HuH-7 (cell line): ENCODE data around the gene MAN1A1.

Experiments used
- DNase-seq: peaks from one replicate; pipeline ENCODE4 v3.0.0; 2011; ENCODE audit warnings: low spot score

MAN1A1 gene

DNA sequence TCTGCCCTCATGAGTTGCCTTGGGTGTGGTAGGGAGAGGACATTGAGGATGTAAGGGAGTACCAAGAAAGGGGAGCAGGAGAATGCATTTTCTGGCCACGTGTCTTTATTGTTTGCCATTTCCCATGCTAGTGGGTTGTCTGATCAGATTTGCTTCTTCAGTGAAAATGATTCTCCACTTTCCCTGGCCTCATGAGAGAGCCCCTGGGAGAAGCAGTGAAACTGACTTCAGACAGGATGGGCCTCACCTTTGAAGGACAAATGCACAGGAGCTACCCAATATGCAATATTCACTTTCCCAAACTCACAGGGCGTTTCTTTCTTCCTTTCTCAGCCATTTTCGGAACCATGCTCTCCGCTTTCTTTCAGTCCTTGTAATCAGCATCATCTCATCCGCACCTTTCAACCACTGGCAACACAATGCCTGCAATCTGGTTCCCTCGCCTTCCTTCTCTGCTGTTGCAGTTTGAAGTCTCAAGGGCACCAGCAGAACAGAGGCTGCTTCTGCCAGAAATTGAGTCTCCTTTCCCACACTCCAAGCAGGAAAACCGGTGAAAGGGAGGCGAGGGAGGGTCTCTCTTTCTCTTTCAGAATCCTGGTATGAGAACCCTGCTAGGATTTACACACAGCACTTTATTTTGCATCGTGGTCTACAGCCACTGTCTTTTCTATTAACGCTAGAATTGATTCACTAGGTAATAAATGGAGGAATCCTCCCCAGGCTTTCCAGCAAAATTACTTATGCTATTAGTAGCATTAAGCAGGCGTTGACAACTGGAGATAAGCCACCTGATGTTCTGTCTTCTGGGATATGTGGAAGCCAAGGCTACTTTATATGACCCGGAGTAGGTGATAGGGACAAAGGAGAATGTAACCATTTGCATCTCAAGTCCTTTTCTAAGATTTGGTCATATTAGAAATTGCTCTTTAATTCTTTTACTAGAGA, 209.1 kb downstream of the MAN1A1 start:
- DNase-seq, result no peak

DNA sequence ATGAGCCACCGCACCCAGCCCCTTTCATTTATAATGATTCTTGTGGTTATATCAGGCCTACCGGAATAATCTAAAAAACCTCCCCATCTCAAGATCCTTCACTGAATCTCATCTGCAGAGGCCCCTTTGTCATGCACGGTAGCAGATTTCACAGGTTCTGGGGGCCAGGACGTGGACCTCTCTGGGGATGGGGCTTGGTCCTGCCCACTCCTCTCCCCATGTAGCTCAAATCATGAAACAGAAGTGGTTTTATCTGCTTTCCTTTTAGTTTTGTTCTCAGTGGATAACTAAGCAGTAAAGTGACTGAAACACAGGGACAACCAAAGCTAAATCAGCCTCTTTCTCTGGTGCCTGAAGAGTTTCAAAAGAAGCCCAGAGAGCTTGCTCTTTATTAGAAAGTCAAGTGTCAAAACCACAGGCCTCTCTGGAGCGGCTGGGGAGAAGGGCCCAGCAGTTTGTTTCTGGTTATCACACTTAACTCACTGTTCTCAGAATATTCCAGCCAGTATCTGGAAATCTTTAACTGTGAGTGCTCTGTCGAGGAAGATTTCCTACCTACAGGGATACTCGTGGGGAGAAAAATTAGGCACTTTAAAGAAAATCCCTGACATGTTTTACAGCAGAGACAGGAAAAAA, 210.5 kb downstream of the MAN1A1 start:
- no peak for DNase-seq

DNA sequence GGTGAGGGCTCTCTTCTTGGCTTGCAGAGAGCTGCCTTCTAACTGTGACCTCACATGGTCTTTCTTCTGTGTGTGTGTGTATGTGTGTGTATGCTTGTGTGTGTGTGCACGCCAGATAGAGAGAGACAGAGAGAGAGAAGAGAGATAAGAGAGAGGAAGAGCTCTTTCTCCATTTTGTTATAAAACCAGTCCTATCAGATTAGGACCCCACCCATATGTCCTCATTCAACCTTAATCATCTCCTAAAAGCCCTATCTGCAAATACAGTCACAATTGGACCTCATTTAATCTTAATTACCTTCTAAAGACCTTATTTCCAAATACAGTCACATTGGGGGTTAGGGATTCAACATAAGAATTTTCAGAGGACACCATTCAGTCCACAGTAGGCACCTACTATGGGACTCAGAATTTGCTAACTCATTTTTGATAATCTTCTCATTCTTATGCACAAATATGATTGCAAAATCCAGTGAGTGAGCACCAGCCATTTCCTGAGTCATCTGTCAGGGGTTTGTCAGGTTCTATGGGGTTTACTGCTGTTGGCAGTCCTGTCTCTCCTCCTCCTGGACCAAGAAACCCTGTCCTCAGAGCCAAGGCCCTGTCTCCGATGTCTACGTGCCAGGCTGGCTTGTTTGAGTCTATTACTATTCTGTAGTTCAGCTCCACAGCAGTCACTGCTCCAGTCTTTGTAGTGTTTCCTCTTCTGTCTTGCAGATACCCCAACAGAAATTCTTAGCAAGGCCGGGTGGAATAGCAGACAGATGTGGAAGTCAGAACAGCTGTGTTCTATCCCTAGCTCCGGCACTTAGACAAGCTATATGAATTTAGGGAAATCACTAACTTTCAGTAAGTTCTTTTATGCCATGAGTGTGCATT, 212.1 kb downstream of the MAN1A1 start:
- no peak for DNase-seq

DNA sequence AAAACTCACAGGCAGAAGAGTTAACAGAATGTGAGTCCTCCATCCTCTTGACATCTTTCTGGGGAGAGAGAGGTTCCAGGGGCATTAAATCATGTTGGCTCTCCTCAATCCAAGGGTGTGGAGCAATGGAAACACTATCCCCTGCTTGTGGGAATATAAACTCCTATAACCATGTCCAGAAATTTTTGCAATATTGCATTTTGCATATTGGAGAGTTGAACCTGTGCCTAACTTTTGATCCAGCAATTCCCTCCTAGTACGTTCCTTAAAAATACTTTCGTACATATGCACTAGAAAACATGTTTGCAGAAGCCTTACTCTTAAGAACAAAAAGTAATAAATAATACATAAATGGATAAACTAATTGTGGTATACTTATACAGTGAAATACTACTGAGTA, 214.8 kb downstream of the MAN1A1 start:
- DNase-seq, result no peak

DNA sequence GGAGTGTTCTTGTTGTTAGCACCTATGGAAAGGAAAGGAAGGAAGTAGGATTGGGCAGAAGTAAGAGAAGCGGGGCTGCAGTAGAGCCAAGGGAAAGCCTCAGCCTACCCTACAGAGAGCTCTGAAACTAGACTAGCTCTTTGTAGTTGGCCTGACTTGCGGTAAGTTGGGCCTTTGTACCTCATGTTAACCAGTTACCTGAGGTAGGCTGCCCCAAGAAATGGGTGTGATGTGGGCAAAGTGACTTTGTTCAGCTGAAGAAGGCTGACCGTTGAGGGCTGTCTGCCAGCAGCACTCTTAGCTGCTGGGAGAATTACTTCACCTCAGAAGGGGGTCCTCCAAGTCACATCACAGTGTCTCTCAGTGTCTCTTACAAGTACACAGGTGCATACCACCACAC, 216.2 kb downstream of the MAN1A1 start:
- no peak for DNase-seq

DNA sequence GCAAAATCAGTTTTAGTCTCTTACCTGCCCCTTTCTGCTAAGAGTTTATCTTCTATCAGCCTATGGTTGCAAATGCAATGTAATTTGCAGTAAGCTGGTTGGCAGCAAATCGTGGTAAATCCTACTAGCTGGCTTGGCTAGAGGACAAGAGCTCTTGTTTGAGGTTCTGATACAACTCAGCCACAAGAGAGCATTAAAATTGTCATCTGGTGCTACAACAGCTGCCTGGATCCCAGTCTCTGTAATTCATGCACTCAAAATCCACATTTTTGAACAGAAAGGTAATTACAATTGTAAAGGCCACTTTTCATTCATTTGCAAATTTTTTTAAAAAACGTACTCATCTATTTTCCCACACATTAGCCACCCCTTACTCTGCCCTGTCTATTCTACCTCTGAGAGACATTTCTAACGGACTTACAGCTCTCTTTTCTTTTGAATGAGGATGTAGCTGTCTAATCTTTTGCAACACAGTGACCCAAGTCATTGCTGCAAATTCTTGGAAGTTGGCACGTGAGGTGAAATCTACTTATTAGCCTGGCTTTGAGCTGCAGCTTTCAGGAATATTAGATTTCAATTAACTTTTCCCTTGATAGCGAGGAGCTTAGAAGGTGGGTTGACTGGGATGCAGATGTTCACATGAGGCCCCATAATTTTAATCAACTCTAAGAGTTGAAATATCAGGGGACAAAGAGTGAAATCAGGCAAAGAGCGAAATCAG, 217.1 kb downstream of the MAN1A1 start:
- DNase-seq, result no peak

DNA sequence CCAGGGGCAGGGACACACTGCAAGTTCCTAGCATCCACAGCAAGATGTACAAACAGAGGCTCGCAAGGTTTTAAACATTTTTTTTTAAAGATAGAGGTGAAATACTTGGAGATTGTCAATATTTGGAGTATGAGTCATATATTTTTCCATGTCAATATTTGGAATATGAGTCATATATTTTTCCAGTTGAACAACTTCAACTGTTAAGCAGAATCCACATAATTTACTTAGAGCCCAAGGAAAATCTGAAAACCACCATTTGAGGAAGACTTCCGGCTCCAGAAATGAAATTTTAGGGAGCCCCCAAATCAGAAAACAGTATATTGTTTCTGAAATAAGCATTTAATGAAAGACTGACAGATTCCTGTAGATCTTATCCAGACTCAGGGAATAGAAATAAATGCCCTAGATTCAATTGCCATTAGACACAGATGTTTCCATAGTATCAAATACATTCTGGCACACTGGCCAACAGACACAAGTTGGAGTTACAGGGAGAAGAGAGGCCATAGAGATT, 219.5 kb downstream of the MAN1A1 start:
- no peak for DNase-seq

DNA sequence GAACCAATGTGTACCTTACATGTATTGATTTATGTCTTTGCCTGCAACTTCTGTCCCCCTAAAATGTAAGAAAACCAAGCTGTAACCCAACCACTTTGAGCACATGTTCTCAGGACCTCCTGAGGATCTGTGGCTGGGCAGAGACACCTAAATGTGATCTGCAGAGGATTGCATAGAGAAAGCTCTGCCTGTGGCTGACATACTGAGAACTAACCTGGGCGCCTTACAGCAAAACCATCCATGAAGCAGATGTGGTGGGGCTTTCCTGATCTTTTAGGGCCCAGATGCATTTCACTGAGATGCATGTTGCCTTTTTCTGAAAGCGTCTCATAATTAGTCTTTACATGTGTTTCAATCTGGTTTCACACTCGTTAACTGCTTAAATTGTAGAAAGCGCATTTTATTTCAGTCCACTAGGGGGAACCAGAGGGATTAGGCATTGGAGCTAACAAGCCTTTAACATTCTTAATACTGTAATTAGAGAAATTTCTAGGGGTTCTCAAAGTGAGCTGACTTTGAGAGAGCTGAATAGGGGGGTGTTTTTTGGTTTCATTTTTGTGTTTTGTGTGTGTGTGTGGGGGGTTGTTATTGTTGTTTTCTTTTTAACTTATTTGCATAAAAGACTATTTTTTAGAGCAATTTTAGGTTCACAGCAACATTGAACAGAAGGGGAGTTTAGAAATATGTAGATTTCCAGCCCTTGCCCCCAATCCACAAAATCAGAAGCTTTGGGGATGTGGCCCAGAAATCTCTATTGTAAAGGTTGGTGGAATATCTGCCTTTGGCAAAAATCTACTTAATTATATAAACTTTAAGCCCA, 220.2 kb downstream of the MAN1A1 start:
- peak; percentile 48 for DNase-seq

DNA sequence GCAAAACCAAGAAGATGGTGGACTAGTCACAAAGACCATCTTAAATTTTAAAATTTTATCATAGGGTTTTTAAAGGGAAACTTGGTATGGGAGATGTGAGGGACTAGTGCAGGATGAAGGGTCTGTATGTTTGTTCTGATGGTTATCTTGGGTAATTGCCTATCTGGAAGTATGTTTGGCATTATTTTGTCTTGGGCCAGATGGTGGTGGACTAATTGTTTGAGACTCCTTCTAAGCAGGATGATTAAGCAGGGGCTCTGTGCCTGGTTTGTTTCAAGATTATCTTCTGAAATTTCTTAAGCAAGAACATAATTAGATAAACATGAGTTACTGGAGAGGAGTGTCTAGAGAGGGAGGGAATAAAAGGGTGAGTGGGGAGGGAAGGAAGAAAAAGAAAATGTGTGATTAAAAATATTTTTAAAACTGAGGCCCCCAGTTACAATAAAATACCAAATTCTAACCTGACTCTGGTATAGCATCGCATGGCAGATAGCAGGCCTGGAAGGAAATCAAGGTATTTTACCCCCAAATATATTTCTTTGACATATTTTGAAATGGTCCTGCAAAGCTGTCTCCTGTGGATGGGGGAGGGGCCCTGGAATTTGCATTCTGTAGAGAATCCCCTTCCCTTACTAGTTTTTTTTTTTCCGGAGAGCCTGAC, 221.2 kb downstream of the MAN1A1 start:
- DNase-seq, result no peak

DNA sequence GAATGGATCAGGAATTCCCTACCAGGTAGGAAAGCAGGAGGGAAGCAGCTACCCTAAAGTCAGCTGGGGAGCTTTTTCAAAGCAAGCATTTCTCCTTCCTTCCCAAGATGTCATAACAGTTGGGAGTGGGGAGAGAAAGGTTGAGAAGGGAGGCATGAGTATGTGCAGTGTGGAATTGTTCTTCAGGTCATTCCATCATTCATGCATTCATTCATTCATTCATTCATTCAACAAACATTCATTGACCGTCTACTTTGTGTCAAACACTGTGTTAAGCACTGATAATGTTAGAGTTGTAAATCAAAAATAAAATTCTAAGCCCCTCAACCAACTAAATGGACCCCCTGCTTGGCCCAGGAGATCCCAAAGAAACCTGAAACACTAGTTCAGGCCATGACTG, 221.9 kb downstream of the MAN1A1 start:
- no peak for DNase-seq
